Adrenal gland (tissue), 5 donors: ENCODE results near the gene ASTN2.

ENCODE experiments used
- POLR2A ChIP-seq, 2 donors: fragments of 450-650 bp; IDR thresholded peaks; one replicate each; pipeline ENCODE4 v1.6.1; 2017; ENCODE audit warnings: antibody characterized with exemption in 2 of 2, mild to moderate bottlenecking in 2 of 2, moderate library complexity in 1 of 2
- TF ChIP-seq, protein P1 (sequence below), 6 experiments: fragments of 450-650 bp in 4 of 6; fragments of 200-600 bp in 2 of 6; sonication (generic) in 1 of 6; IDR thresholded peaks; 1 replicate in 5 of 6; 2 replicates in 1 of 6; pipeline versions ENCODE4 v1.5.1 to v1.8.0; 2016 to 2021; ENCODE audit warnings: antibody characterized with exemption in 6 of 6, mild to moderate bottlenecking in 2 of 6, moderate library complexity in 1 of 6
- donor health status: DM: no; HTN: no; CAD: no.

DNA sequence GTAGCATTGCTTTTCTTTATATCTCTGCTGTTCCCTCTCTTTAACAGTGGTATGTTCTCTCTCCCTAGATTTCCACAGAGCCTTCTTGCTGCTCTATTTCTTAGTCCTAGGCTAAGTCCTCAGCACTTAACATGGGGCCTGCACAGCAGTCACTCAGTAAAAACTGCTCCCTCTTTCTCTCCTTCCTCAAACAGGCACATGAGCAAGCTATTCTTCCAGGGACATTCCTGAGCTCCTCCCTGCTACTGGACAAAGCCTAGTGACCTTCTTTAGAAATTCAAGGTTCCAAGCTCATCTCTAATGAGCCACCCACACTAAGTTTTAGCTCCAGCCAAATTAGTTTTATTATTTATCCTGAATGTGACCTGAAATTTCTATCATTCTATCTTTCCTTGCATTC lies 688.3 kb downstream of the ASTN2 start:
- TF ChIP-seq, protein P1, sequence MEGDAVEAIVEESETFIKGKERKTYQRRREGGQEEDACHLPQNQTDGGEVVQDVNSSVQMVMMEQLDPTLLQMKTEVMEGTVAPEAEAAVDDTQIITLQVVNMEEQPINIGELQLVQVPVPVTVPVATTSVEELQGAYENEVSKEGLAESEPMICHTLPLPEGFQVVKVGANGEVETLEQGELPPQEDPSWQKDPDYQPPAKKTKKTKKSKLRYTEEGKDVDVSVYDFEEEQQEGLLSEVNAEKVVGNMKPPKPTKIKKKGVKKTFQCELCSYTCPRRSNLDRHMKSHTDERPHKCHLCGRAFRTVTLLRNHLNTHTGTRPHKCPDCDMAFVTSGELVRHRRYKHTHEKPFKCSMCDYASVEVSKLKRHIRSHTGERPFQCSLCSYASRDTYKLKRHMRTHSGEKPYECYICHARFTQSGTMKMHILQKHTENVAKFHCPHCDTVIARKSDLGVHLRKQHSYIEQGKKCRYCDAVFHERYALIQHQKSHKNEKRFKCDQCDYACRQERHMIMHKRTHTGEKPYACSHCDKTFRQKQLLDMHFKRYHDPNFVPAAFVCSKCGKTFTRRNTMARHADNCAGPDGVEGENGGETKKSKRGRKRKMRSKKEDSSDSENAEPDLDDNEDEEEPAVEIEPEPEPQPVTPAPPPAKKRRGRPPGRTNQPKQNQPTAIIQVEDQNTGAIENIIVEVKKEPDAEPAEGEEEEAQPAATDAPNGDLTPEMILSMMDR (IDR thresholded peaks at IDR 0.05): no peak
- TF ChIP-seq POLR2A (IDR thresholded peaks at IDR 0.05): no peak
